Suppressor macrophage treated with lipopolysaccharide for 4 hours (primary cell): Measurements from ENCODE around the gene FICD.
"Not testable (repeated sequence)": the region's sequence is repeated elsewhere in the genome, so short reads cannot be mapped to it uniquely, and the experiment has no call there.

Experiments
- DNase-seq: peaks from one replicate; pipeline ENCODE4 v3.0.0-alpha.2; 2020

Gene FICD

GRCh38 chr12:108538616-108539195, 23.6 kb downstream of the FICD start:
- no peak for DNase-seq

- DNase-seq: no peak
These were observed 27.2 kb downstream of the FICD start for GRCh38 chr12:108542320-108542719.

GRCh38 chr12:108543652-108544051, 28.6 kb downstream of the FICD start:
- no peak for DNase-seq

GRCh38 chr12:108547686-108548085, 32.6 kb downstream of the FICD start:
- peak; percentile 78 for DNase-seq

GRCh38 chr12:108548954-108549521, 34.0 kb downstream of the FICD start:
- DNase-seq: no peak

- DNase-seq: peak; percentile 34
These were observed 36.5 kb downstream of the FICD start for GRCh38 chr12:108551535-108551934.

GRCh38 chr12:108553799-108554198, 38.7 kb downstream of the FICD start:
- no peak for DNase-seq

GRCh38 chr12:108555383-108555782, 40.3 kb downstream of the FICD start:
- not testable (repeated sequence) for DNase-seq

- no peak for DNase-seq
These were observed 44.1 kb downstream of the FICD start for GRCh38 chr12:108559007-108559655.

- DNase-seq: no peak
These were observed 44.7 kb downstream of the FICD start for GRCh38 chr12:108559748-108560147.

- DNase-seq: peak; percentile 35
These were observed 45.2 kb downstream of the FICD start for GRCh38 chr12:108560321-108560721.

- peak; percentile 89 for DNase-seq
These were observed 46.0 kb downstream of the FICD start, which contains the start of gene SART3 for GRCh38 chr12:108560752-108561719. SART3 (minus strand) TSS chr12:108561173; CDS start chr12:108561154, 19 bp downstream.

- no peak for DNase-seq
These were observed 46.8 kb downstream of the FICD start for GRCh38 chr12:108561852-108562347.

- peak; percentile 100 for DNase-seq
These were observed 47.5 kb downstream of the FICD start, which contains the start of gene ISCU for GRCh38 chr12:108562348-108563135. ISCU (plus strand) TSS chr12:108562596; CDS start chr12:108562623, 27 bp downstream.

- DNase-seq: peak; percentile 90
These were observed 48.2 kb downstream of the FICD start for GRCh38 chr12:108563136-108563803.

- no peak for DNase-seq
These were observed 48.7 kb downstream of the FICD start for GRCh38 chr12:108563804-108564151.

- no peak for DNase-seq
These were observed 49.6 kb downstream of the FICD start for GRCh38 chr12:108564724-108565123.

GRCh38 chr12:108565146-108565545, 50.1 kb downstream of the FICD start:
- peak; percentile 19 for DNase-seq

- peak; percentile 47 for DNase-seq
These were observed 50.9 kb downstream of the FICD start for GRCh38 chr12:108565976-108566375.

GRCh38 chr12:108566452-108566851, 51.4 kb downstream of the FICD start:
- DNase-seq: no peak
